Measurements from ENCODE around the gene SLC13A4. TPM values are rescaled to one million over a fixed set of nuclear protein-coding genes. Genes with fewer than 3 reads are reported as not detected.
"Not testable (repeated sequence)": the region's sequence is repeated elsewhere in the genome, so short reads cannot be mapped to it uniquely, and the experiment has no call there.

Gene SLC13A4
- total RNA-seq, 4 donors from 2014 or later = not detected

- intact Hi-C loops (cut with DNase I) = loop anchor here (2.0 kb wide), 1 partner anchor 365 kb away; no protein-coding TSS in a partner anchor
Observed at GRCh38 chr7:135645296-135645904, 82.6 kb downstream of the SLC13A4 start.

GRCh38 chr7:135644729-135645128, 83.3 kb downstream of the SLC13A4 start:
- Histone ChIP-seq H3K27ac (replicated peaks in 1 of 4) (no peak overlapping the region), H3K36me3 (peaks cover 9 to 92% (median 67%) of the 10 kb centered on the region in 4 donors), H3K4me1 (peaks cover 0 to 5% (median 4%) of the 10 kb centered on the region in 4 donors), H3K27me3 (no peaks in the 10 kb centered on the region), H3K4me3 (no peak overlapping the region), H3K9me3 (no peaks in the 10 kb centered on the region)
- WGBS = 71% methylated on average over 3 of the region's 3 CpGs
- intact Hi-C loops (cut with DNase I) = loop anchor here (2.0 kb wide), 1 partner anchor 364 kb away; no protein-coding TSS in a partner anchor
- no peak for TF ChIP-seq POLR2A (IDR thresholded peaks at IDR 0.05; ENCODE audit: low read depth)
- TF ChIP-seq CTCF (IDR thresholded peaks at IDR 0.05) = no peak
- TF ChIP-seq POLR2AphosphoS5 (IDR thresholded peaks at IDR 0.05) = no peak
- TF ChIP-seq EP300 (IDR thresholded peaks at IDR 0.05) = no peak
- DNase-seq (ENCODE audit: extremely low spot score) = no peak

More at GRCh38 chr7:135645296-135645904, 82.6 kb downstream of the SLC13A4 start:
- TF ChIP-seq POLR2A (IDR thresholded peaks at IDR 0.05; ENCODE audit: low read depth) (no peak), EP300 (IDR thresholded peaks at IDR 0.05) (no peak), CTCF (IDR thresholded peaks at IDR 0.05) (peak; percentile 62 to 83 (median 70)), POLR2AphosphoS5 (IDR thresholded peaks at IDR 0.05) (no peak)
- Histone ChIP-seq H3K4me1 (peaks cover 0 to 5% (median 4%) of the 10 kb centered on the region in 4 donors), H3K4me3 (no peak overlapping the region), H3K27ac (replicated peaks in 1 of 4) (no peak overlapping the region), H3K36me3 (peaks cover 7 to 88% (median 66%) of the 10 kb centered on the region in 4 donors), H3K27me3 (no peaks in the 10 kb centered on the region), H3K9me3 (no peaks in the 10 kb centered on the region)
- 35% methylated on average over 6 of the region's 6 CpGs for WGBS
- no peak for DNase-seq (ENCODE audit: extremely low spot score)

GRCh38 chr7:135644154-135644553, 83.8 kb downstream of the SLC13A4 start:
- no peak for DNase-seq (ENCODE audit: extremely low spot score)
- Histone ChIP-seq H3K9me3 (no peaks in the 10 kb centered on the region), H3K4me1 (peaks cover 0 to 5% (median 4%) of the 10 kb centered on the region in 4 donors), H3K36me3 (peaks cover 11 to 92% (median 71%) of the 10 kb centered on the region in 4 donors), H3K4me3 (no peak overlapping the region), H3K27me3 (no peaks in the 10 kb centered on the region), H3K27ac (replicated peaks in 1 of 4) (no peak overlapping the region)
- 91% methylated on average over 3 of the region's 3 CpGs for WGBS
- TF ChIP-seq POLR2AphosphoS5 (IDR thresholded peaks at IDR 0.05) = no peak
- intact Hi-C loops (cut with DNase I) = loop anchor here (2.0 kb wide), 1 partner anchor 363 kb away; no protein-coding TSS in a partner anchor

GRCh38 chr7:135639690-135640089, 88.3 kb downstream of the SLC13A4 start:
- peaks cover 7 to 91% (median 72%) of the 10 kb centered on the region in 4 donors for H3K36me3 ChIP-seq
- intact Hi-C loops (cut with DNase I); H3K4me1 ChIP-seq; DNase-seq (ENCODE audit: extremely low spot score); H3K4me3 ChIP-seq; H3K27me3 ChIP-seq; H3K9me3 ChIP-seq; H3K27ac ChIP-seq (replicated peaks in 1 of 4): not testable (repeated sequence)

GRCh38 chr7:135634191-135634878, 93.7 kb downstream of the SLC13A4 start:
- Histone ChIP-seq H3K4me3 (no peak overlapping the region), H3K36me3 (peaks cover 18 to 92% (median 74%) of the 10 kb centered on the region in 4 donors), H3K27ac (replicated peaks in 1 of 4) (no peak overlapping the region), H3K9me3 (no peaks in the 10 kb centered on the region), H3K27me3 (no peaks in the 10 kb centered on the region), H3K4me1 (no peaks in the 10 kb centered on the region)
- intact Hi-C loops (cut with DNase I) = no loop called here
- WGBS = 94% methylated on average over 7 of the region's 7 CpGs
- TF ChIP-seq CTCF (IDR thresholded peaks at IDR 0.05) = no peak
- TF ChIP-seq POLR2A (IDR thresholded peaks at IDR 0.05; ENCODE audit: low read depth) = no peak
- no peak for TF ChIP-seq POLR2AphosphoS5 (IDR thresholded peaks at IDR 0.05)
- no peak for TF ChIP-seq EP300 (IDR thresholded peaks at IDR 0.05)
- no peak for DNase-seq (ENCODE audit: extremely low spot score)

Small RNA genes within 50 kb of the gene (small RNA-seq; reads per million reads assigned to genes)
- gene RNU6-1154P = 0 reads per million in 3 donors

Other genes with a start within 250 kb of the SLC13A4 start
- 10 to 100 TPM; 18.6 to 28.7 (median 26.4) TPM for gene CNOT4, start 218.1 kb downstream of the SLC13A4 start, total RNA-seq
- 10 to 100 TPM; 23.3 to 39.9 (median 34.7) TPM for gene NUP205, start 170.3 kb downstream of the SLC13A4 start, total RNA-seq
- gene STMP1, start 65.7 kb downstream of the SLC13A4 start, total RNA-seq = 10 to 100 TPM in 2 of 4 donors, 1 to 10 TPM in 2; 8.6 to 18.7 (median 9.7) TPM
- gene FAM180A, start 20.6 kb upstream of the SLC13A4 start, total RNA-seq = 1 to 10 TPM in 3 of 4 donors, under 1 TPM in 1; 0.83 to 9.4 (median 1.7) TPM
- 10 to 100 TPM; 68.8 to 74.9 (median 71.5) TPM for gene MTPN, start 249.2 kb upstream of the SLC13A4 start, total RNA-seq

Measured in esophagus muscularis mucosa (tissue), 4 donors.